Subcutaneous adipose tissue (tissue), 4 donors: ENCODE measurements around the gene ZNF189. TPM values are rescaled to one million over a fixed set of nuclear protein-coding genes. Genes with fewer than 3 reads are reported as not detected.

ENCODE experiments used
- CTCF ChIP-seq: fragments of 450-650 bp; IDR thresholded peaks from one replicate; pipeline ENCODE4 v1.5.1; 2016; ENCODE audit warnings: low read depth, mild to moderate bottlenecking, control low read depth, antibody characterized with exemption, moderate library complexity
- total RNA-seq, 4 donors: library from RNA; depleted of rRNA; stranded (reverse); fragments of >200 nt; gene quantifications; one replicate each; pipeline ENCODE4 v1.1.0, GENCODE V29; 2016

ZNF189 gene
- total RNA-seq, 4 donors from 2014 or later: 24.6 to 31.9 (median 29.5) TPM

DNA sequence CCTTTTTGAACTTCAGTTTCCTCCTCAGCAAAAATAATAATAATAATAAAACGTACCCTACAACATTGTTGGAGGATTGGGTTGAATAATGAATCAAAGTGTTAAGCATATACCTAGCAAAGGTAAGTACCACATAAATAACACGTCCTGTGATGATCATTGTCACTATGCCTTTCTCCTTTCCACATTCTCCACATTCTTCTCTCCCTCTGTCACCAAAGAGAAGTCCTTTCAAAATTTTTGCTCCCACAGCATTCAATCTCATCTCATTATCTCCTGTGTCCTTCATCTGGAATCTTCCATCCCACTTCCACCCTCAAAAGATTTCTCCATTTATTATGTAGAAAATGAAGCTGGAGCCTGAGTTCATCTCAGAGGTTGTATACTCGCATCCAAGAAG, 44.1 kb downstream of the ZNF189 start:
- no peak for TF ChIP-seq CTCF

DNA sequence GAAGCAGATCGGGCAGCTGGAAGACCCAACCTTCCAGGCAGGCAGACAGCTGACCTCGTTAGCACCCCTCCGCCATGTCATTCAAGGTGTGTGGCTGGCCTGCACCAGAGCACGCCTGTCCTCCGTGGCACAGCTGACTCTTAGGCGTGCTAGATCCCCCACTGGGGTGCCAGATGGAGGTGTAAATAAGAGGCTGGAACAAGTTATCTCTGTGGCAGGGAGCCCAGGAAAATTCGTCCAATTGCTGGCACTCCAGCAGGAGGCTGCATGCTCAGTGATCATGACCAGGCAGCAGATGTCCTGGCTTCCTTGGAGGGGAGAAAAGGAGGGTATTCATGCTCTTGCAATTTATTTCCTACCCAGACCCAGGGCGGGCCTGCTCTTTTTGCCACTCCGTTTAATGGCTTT, 44.7 kb downstream of the ZNF189 start:
- TF ChIP-seq CTCF: no peak

DNA sequence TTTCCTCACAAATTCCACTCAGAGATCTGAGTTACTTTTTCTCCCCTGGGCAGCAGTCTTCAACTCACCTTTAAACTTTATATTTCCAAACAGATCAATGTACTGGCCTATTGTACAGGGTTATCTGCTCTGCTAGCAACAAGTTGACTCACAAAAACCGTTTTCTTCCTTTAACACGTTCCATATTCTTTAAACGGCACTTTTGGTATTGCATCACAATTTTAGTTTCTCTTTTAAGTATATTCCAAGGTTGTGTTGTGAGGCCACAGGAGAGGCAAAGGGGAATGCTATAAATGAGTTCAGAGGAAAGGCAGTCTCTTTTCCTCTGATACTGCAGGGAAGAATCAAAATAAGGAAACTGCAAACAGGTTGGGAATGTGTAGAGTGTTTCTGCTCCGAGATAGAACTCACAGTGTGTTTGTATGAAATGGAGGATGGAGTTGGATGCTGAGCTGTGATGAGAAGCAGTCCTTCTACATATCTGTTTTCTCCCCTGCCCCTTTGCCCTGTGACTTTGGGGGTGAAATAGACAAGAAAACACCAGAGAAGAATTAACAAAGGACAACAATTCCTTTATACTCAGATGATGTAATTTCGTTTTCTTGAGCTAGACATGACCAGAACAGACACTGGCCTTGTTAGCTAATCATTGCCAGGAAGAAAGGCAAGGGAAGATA, 46.8 kb downstream of the ZNF189 start:
- no peak for TF ChIP-seq CTCF

DNA sequence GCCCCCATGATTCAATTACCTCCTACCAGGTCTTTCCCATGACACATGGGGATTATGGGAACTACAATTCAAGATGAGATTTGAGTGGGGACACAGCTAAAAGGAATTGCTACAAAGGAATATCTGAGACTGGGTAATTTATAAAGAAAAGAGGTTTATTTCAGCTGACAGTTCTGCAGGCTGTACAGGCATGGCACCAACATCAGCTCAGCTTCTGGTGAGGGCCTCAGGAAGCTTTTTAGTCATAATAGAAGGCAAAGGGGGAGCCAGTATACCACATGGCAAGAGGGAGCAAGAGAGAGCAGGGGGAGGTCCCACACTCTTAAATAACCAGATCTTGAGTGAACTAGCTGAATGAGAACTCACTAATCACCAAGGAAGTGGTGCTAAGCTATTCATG, 48.1 kb downstream of the ZNF189 start:
- TF ChIP-seq CTCF: no peak

GRCh38 chr9:101448680-101449070, 50.0 kb downstream of the ZNF189 start:
- no peak for TF ChIP-seq CTCF

DNA sequence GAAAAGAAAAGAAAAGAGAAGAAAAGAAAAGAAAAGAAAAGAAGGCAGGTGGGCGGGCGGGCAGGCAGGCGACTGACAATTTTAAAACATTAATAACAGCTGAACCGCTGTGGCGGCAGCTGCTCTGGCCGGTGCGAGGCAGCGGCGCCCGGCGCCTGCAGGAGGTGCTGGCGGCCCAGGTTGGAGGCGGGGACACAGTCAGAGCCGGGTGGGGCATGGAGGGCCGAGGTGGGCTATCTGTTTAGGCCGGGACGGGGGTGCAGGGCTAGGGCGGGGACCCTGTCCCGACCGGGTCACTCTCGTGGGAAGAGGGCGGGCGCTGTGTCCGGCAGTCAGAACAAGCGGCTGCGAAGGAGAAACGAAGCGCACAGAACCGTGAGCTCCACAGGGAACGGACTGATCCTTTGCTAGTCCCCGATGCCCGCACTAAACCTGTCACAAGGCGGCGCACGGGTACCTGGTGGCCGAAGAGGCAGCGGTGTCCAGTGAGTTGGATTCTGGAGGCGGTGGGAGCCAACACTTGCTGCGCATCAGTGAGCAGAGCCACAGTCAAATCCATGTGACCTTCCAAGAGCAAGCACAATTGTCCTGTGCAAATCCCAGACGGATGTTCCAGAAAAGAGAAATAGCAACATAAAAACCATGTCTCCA, 50.5 kb downstream of the ZNF189 start:
- no peak for TF ChIP-seq CTCF

- TF ChIP-seq CTCF: no peak
These were observed 52.3 kb downstream of the ZNF189 start for GRCh38 chr9:101450931-101451330.
